NAMALWA (cell line): ENCODE results near the gene GNAI2.
"Not testable (repeated sequence)": the region's sequence is repeated elsewhere in the genome, so short reads cannot be mapped to it uniquely, and the experiment has no call there.

Source experiments
- DNase-seq: peaks from one replicate; pipeline ENCODE4 v3.0.0-alpha.2; 2015; ENCODE audit warnings: low spot score

The GNAI2 gene

DNA sequence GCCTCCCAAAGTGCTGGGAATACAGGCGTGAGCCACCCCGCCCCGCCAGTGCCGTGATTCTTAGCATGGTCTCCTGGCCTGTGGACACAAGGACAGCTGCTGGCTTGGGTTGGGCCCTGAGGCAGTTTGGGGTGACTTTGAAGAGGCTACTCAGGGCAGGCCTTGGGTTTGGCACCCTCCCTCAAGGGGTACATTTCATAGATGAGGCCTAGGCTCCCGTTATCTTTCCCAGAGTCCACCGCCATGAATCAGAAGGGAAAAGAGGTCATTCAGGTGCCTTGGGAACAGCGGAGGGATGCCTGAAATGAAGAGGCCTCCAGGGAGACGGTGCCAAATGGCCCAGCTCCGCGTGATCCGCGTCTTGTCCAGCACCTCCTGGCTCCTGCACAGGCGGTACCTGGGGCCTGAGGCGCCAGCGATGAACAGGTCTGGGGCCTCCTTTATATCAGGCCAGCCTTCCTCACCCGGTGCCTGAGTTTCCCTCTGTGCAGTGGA, 9.3 kb downstream of the GNAI2 start:
- no peak for DNase-seq

- DNase-seq, result peak; percentile 78
Measured at GRCh38 chr3:50245831-50246516, 10.0 kb downstream of the GNAI2 start.

DNA sequence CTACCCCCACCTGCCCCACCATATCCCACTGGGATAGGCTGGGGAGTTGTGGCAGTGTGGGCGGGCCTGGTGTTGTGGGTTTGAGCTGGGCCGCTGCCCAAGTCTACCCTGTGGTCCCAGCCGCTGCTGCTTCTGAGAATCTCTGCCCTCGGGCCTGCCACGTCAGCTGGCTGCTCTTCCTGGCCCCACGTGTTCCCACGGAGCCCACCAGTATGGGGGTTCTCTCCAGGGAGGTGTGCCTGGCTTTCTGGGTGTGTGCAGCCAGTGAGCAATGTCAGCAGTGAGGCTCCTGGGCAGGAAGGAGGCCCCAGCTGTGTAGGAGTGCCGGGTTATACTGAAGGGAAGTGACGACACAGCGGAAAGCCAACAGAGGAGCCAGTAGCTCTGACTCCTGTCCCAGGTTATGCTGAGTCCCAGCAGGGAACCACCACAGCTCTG, 10.5 kb downstream of the GNAI2 start:
- no peak for DNase-seq

- DNase-seq, result no peak
Measured at GRCh38 chr3:50248387-50248786, 12.4 kb downstream of the GNAI2 start.

- DNase-seq, result no peak
Measured at GRCh38 chr3:50249457-50249856, 13.5 kb downstream of the GNAI2 start.

- no peak for DNase-seq
Measured at GRCh38 chr3:50250514-50250913, 14.5 kb downstream of the GNAI2 start.

DNA sequence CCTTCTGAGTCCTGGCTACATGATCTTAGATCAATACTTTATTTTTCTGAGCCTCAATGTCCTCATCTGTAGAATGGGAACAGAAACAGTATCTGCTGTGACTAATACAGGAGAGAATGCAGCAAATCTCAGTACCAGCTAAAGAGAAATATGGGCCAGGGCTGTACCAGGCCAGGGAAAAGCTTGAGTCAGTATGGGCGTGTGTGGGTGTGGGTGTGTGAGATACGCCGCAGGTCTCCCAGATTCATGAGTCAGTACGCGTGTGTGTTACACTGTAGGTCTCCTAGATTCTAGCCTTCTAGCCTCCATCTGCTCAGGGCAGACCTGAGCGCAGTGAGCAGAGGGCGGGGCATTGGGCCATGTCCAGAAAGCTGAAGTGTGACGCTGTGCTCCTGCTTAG, 15.2 kb downstream of the GNAI2 start:
- no peak for DNase-seq

GRCh38 chr3:50254577-50255250, 18.7 kb downstream of the GNAI2 start:
- DNase-seq, result no peak

- no peak for DNase-seq
Measured at GRCh38 chr3:50255251-50255615, 19.2 kb downstream of the GNAI2 start.

GRCh38 chr3:50256978-50257890, 21.2 kb downstream of the GNAI2 start:
- peak; percentile 42 for DNase-seq

GRCh38 chr3:50258029-50258680, 22.2 kb downstream of the GNAI2 start:
- DNase-seq, result no peak

DNA sequence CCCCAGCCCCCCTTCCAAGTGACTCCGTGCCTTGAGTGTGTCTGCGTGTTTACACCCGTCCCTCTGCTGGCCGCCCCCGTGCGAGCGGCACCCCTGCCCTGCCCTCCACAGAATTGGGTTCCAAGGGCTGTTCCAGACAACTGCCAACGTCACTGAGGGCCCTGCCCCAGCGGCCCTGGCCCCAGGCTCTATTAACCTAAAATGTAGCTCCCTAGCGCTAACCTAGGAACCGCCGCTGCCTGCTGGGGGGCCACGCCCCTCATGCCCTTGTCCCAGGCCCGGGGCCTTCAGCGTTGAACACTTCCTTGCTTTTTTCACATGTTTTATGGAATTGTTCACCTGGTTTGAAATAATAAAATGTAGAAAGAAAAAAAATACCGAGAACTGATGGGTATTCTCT, 23.0 kb downstream of the GNAI2 start:
- DNase-seq, result no peak

DNA sequence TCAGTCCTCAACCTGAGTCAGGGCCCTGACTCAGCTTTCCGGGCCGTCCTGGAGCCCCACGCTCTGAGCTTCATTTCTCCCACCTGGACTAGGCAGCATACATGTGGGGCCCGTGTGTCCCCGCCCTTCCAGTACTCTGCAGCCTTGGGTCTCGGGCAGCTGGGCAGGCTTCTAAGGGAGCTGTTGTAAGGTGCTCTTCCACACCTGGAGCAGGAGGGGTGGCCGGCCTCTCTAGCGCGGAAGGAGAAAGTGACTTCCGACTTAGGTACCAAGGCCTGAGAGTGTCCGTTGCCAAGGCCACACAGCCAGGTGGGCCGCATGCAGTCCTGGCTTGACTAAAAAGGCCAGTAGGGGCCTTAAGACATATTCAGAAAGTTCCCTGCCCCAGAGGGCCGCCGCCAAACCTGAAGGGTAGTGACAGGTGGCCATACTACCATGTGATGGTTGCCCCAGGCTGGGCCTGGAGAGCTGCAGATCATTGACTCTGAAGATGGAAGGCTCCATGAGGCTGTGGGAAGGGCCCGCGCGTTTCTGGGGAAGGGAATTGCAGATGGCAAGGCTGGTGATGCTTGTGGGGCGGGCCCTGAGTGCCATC, 23.5 kb downstream of the GNAI2 start:
- DNase-seq, result no peak

- peak; percentile 68 for DNase-seq
Measured at GRCh38 chr3:50260027-50260941, 24.3 kb downstream of the GNAI2 start.

GRCh38 chr3:50260942-50261441, 25.0 kb downstream of the GNAI2 start:
- DNase-seq, result no peak

DNA sequence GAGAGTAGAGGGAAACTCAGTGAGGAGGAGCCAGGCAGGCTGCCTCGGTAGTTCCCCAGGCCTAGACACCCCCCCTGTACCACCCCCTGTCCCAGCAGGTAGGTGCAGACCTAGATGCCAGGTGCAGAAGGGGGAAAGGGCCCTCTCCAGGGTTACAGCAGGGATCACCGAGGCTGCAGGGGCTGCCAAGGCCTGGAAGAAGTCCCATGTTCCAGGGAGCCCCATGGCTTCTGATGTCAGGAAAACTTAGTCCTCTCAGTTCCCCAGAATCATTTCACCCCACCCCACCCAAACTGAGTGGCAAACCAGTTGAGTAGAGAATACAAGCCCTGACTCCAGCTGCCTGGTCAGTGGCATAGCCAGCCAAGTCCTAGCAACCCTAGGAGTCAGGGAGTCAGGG, 25.5 kb downstream of the GNAI2 start:
- DNase-seq, result no peak

GRCh38 chr3:50262200-50262599, 26.2 kb downstream of the GNAI2 start:
- not testable (repeated sequence) for DNase-seq

DNA sequence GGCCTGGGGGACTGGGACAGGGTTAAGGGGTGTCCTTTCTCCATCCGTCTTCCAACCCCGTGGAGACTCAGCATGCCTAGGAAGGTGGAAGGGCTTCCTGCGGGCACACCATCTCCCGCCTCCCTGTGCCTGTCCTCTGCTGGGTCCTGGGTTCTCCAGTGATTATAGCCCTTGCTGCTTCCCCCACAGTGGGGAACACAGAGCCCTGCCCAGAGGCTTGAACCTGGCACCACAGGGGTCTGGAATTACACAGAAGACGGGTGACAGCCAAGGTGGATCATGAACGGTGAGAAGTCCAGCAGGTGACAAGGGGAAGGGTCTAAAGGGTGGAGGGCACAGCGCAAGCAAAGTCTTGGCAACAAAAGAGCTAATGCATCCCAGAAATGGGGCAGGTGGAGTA, 26.8 kb downstream of the GNAI2 start:
- no peak for DNase-seq

- no peak for DNase-seq
Measured at GRCh38 chr3:50263478-50264382, 27.7 kb downstream of the GNAI2 start.
